Effector memory CD4-positive, alpha-beta T cell (primary cell): ENCODE data around the gene PCDH15.

Experiments
- DNase-seq, 3 donors: peaks; one replicate each; pipeline ENCODE4 v3.0.0-alpha.2; 2020
- H3K27ac ChIP-seq: 2 replicates; pipeline ENCODE4 v1.7.0; 2013; ENCODE audit warnings: mild to moderate bottlenecking, low read length, moderate library complexity; ENCODE audit not compliant: insufficient read depth, poor library complexity, severe bottlenecking
- H3K27me3 ChIP-seq: replicated peaks from 2 replicates; pipeline ENCODE4 v1.7.0; 2013; ENCODE audit warnings: mild to moderate bottlenecking, low read length; ENCODE audit not compliant: insufficient read depth, control insufficient read depth, poor library complexity, severe bottlenecking
- H3K36me3 ChIP-seq: 2 replicates; pipeline ENCODE4 v1.7.0; 2013; ENCODE audit warnings: mild to moderate bottlenecking, low read length, moderate library complexity; ENCODE audit not compliant: control insufficient read depth, insufficient read depth
- H3K4me1 ChIP-seq: 2 replicates; pipeline ENCODE4 v1.7.0; 2013; ENCODE audit warnings: low read length, mild to moderate bottlenecking; ENCODE audit not compliant: control insufficient read depth, insufficient read depth, poor library complexity, severe bottlenecking
- H3K4me3 ChIP-seq: 2 replicates; pipeline ENCODE4 v1.7.0; 2013; ENCODE audit warnings: low read length, low read depth, mild to moderate bottlenecking; ENCODE audit not compliant: insufficient read depth, poor library complexity, severe bottlenecking
- H3K9me3 ChIP-seq: 2 replicates; pipeline ENCODE4 v1.7.0; 2013; ENCODE audit warnings: mild to moderate bottlenecking, low read length, moderate library complexity; ENCODE audit not compliant: control insufficient read depth

The PCDH15 gene

GRCh38 chr10:54797636-54798321 lies 3.3 kb downstream of the PCDH15 start:
- Histone ChIP-seq H3K4me3 (no peak overlapping the region), H3K4me1 (no peaks in the 10 kb centered on the region), H3K9me3 (no peaks in the 10 kb centered on the region), H3K36me3 (no peaks in the 10 kb centered on the region), H3K27ac (no peak overlapping the region), H3K27me3 (no peaks in the 10 kb centered on the region)
- no peak for DNase-seq

GRCh38 chr10:54796881-54797280 lies 4.2 kb downstream of the PCDH15 start:
- H3K9me3 ChIP-seq = no peaks in the 10 kb centered on the region

DNA sequence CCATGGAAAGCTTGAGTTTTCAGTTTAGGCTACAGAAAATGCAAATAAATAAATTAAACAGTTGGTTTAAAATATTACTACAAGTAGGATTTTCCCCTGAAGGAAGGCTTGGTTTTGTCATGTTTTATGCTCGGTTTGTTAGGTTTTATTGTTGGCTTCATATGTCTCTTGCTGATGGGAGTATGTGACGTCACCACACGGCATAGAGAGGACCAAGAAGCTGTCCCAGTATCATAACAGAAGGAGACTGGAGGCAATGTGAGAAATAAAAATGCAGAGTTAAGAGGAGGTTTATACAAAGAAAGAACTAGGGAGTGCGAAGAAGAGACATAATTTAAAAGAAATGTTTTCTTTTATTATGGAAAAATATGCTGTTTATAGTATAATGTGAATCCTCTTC lies 24.4 kb downstream of the PCDH15 start:
- Histone ChIP-seq H3K4me3 (no peak overlapping the region), H3K9me3 (no peaks in the 10 kb centered on the region), H3K27ac (no peak overlapping the region), H3K4me1 (no peaks in the 10 kb centered on the region), H3K27me3 (no peaks in the 10 kb centered on the region), H3K36me3 (no peaks in the 10 kb centered on the region)
- DNase-seq = no peak

More at GRCh38 chr10:54796881-54797280, 4.2 kb downstream of the PCDH15 start:
- Histone ChIP-seq H3K36me3 (no peaks in the 10 kb centered on the region), H3K4me3 (no peak overlapping the region), H3K27ac (no peak overlapping the region), H3K27me3 (no peaks in the 10 kb centered on the region), H3K4me1 (no peaks in the 10 kb centered on the region)
- no peak for DNase-seq

GRCh38 chr10:54772468-54773122 lies 28.4 kb downstream of the PCDH15 start:
- H3K27me3 ChIP-seq = no peaks in the 10 kb centered on the region
- no peak for DNase-seq

DNA sequence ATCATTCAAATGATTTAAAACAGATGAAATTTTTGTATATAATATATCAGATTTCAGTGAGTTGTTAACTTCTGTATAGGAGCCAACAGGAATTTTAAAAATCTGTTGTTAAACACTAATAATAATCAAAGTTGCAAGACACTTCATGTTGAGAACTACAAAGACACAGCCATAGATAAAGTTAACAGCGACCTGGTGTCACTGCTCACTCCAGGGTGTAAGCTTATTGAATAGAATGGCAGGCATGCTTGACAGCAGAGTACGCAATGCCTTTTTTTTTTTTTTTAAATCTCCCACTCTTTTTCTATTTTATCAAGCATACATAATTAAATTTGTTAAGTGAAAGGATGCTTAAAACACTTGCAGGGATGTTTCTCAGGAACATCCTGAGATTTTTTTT lies 32.0 kb downstream of the PCDH15 start:
- no peak for DNase-seq
- Histone ChIP-seq H3K27ac (no peak overlapping the region), H3K4me1 (no peaks in the 10 kb centered on the region), H3K4me3 (no peak overlapping the region), H3K27me3 (no peaks in the 10 kb centered on the region), H3K9me3 (no peaks in the 10 kb centered on the region), H3K36me3 (no peaks in the 10 kb centered on the region)

More at GRCh38 chr10:54772468-54773122, 28.4 kb downstream of the PCDH15 start:
- H3K27ac ChIP-seq = no peak overlapping the region
- H3K4me3 ChIP-seq = no peak overlapping the region
- no peaks in the 10 kb centered on the region for H3K36me3 ChIP-seq
- no peaks in the 10 kb centered on the region for H3K9me3 ChIP-seq
- no peaks in the 10 kb centered on the region for H3K4me1 ChIP-seq

- H3K4me1 ChIP-seq = no peaks in the 10 kb centered on the region
- no peak overlapping the region for H3K27ac ChIP-seq
- H3K9me3 ChIP-seq = no peaks in the 10 kb centered on the region
- no peaks in the 10 kb centered on the region for H3K36me3 ChIP-seq
- no peak for DNase-seq
- H3K4me3 ChIP-seq = no peak overlapping the region
- no peaks in the 10 kb centered on the region for H3K27me3 ChIP-seq
Measured at GRCh38 chr10:54758791-54759190, 42.2 kb downstream of the PCDH15 start.

GRCh38 chr10:54749623-54750022 lies 51.4 kb downstream of the PCDH15 start:
- H3K27me3 ChIP-seq = no peaks in the 10 kb centered on the region
- H3K27ac ChIP-seq = no peak overlapping the region
- no peak overlapping the region for H3K4me3 ChIP-seq
- DNase-seq = no peak
- no peaks in the 10 kb centered on the region for H3K9me3 ChIP-seq
- no peaks in the 10 kb centered on the region for H3K4me1 ChIP-seq
- no peaks in the 10 kb centered on the region for H3K36me3 ChIP-seq

- Histone ChIP-seq H3K36me3 (no peaks in the 10 kb centered on the region), H3K27me3 (no peaks in the 10 kb centered on the region), H3K4me1 (no peaks in the 10 kb centered on the region), H3K27ac (no peak overlapping the region), H3K4me3 (no peak overlapping the region), H3K9me3 (no peaks in the 10 kb centered on the region)
- DNase-seq = no peak
Measured at GRCh38 chr10:54745436-54745835, 55.6 kb downstream of the PCDH15 start.

- Histone ChIP-seq H3K9me3 (no peaks in the 10 kb centered on the region), H3K27ac (no peak overlapping the region), H3K36me3 (no peaks in the 10 kb centered on the region), H3K4me3 (no peak overlapping the region), H3K27me3 (no peaks in the 10 kb centered on the region), H3K4me1 (no peaks in the 10 kb centered on the region)
- no peak for DNase-seq
Measured at GRCh38 chr10:54742416-54742815, 58.6 kb downstream of the PCDH15 start.

DNA sequence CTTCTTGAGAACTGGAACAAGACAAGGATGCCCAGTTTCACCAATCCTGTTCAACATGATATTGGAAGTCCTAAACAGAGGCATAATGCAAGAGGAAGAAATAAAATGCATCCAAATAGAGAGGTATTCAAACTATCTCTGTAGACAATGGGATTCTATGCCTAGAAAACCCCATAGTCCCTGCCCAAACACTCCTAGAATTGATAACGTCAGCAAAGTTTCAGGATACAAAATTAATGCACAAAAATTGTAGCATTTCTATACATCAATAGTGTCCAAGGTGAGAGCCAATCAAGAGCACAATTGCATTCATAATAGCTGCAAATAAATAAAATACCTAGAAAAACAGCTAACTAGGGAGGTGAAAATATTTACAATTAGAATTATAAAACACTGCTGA lies 72.5 kb downstream of the PCDH15 start:
- H3K27me3 ChIP-seq = no peaks in the 10 kb centered on the region
- DNase-seq = no peak
- no peak overlapping the region for H3K27ac ChIP-seq
- H3K4me1 ChIP-seq = no peaks in the 10 kb centered on the region
- no peaks in the 10 kb centered on the region for H3K9me3 ChIP-seq
- H3K4me3 ChIP-seq = no peak overlapping the region
- no peaks in the 10 kb centered on the region for H3K36me3 ChIP-seq
